Erythroblast (primary cell): ENCODE measurements around the gene ZNF121.

Source experiments
- GATA1 ChIP-seq: IDR thresholded peaks from 2 replicates; pipeline ENCODE4 v1.6.1; 2011; ENCODE audit warnings: low read depth, mild to moderate bottlenecking, control low read depth, low read length, moderate library complexity
- POLR2A ChIP-seq: IDR thresholded peaks from 2 replicates; pipeline ENCODE4 v1.6.1; 2011; ENCODE audit warnings: mild to moderate bottlenecking, low read length

DNA sequence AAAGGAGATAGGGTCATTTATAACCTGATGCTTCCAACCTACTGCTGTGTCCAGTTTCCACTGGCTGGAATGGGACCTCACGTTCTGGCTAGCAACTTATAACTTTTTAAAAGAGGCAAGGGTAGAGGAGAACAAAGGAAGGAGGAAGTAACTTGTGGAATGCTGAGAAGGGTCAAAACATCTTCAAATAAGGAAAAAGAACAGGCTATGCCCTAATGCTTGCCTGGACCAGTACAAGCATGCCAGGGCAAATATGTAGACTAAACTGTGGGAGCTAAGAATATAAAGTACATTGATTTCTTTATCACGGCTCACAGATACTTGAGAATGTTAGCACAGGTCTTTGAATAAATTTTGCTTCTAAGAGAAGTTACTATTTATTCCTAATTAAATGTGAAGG is 38.2 kb upstream of the ZNF121 start:
- TF ChIP-seq POLR2A (no peak), GATA1 (no peak)
